Cardiac septum (tissue), 1 donor: ENCODE data around the gene SAPCD1. TPM values are rescaled to one million over a fixed set of nuclear protein-coding genes. Genes with fewer than 3 reads are reported as not detected.

ENCODE experiments used
- DNase-seq: peaks from one replicate; pipeline ENCODE4 v3.0.0-alpha.2; 2020; ENCODE audit warnings: low spot score
- intact Hi-C: fragments of 100-400 bp; cut with DNase I; formaldehyde crosslinking; loops from one replicate; pipeline ENCODE4 v1.14.0; 2022
- long read RNA-seq: library from polyadenylated mRNA; unstranded; transcript quantifications from one replicate; pipeline ENCODE4 v2.0.0, GENCODE V29; 2021
- total RNA-seq: library from RNA; stranded (reverse); fragmentation: NEBNext Ultra II Directional; extraction: Animal tissue kit (Norgen Biotek cat#: 25700); gene quantifications from one replicate; pipeline ENCODE4 v1.2.1, GENCODE V29; 2021
- donor health status: DM: no; HTN: no; CAD: no.

Gene SAPCD1
- total RNA-seq, result 0.86 TPM
- long read RNA-seq, result 0 reads

DNA sequence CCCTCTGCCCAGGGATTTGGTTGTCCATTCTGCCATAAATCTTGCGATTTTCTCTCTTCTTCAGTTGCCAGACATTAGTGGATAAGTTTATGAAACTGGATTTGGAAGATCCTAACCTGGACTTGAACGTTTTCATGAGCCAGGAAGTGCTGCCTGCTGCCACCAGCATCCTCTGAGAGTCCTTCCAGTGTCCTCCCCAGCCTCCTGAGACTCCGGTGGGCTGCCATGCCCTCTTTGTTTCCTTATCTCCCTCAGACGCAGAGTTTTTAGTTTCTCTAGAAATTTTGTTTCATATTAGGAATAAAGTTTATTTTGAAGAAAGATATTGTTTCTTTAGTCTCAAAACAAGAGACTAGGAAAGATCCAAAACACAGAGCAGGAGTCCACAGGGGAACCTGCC, at the start of gene SAPCD1:
TSS of gene SAPCD1 (plus strand) at position 301 of the 400 bp plus-strand sequence. CDS start 399 bp downstream, outside the sequence.
- DNase-seq, result no peak
- intact Hi-C loops, result loop anchor here (5.0 kb wide), 1 partner anchor 35 kb away; the partner anchor contains the start of gene DDAH2

- no peak for DNase-seq
- intact Hi-C loops, result no loop called here
Measured at GRCh38 chr6:31713465-31713864, 49.0 kb upstream of the SAPCD1 start.

DNA sequence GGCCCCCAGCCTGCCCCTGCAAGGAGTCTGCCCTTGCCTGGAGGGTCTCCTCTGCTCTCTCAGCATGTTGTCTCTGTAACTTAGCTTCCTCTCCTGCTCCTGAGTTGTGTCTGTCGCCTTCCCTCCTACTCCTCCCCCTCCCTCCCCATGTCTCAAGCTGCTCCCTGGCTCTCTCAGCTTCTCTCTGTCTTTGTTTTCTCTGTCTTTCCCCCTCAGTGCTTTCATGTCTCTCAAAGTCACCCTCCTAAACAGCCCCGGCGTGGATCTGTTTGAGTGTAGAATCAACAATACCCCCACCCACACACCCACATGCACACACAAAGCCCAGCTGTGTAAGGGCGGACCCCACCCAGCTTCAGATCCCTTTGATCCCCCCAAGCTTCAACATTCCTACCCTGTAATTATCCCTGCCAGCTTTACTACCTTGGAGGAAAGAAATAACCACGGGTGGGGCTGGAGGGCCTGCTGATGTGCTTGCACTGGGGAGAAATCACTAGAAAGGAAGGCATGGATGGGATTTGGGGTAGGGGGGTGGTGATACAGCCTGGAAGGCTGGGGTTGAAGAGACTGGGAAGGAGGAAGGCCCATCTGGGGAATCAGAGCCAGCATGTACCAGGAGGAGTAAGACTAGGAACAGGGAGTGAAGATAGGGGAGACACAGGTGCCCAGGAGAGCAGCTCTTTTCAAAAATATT, 48.3 kb upstream of the SAPCD1 start:
- intact Hi-C loops, result no loop called here
- no peak for DNase-seq

DNA sequence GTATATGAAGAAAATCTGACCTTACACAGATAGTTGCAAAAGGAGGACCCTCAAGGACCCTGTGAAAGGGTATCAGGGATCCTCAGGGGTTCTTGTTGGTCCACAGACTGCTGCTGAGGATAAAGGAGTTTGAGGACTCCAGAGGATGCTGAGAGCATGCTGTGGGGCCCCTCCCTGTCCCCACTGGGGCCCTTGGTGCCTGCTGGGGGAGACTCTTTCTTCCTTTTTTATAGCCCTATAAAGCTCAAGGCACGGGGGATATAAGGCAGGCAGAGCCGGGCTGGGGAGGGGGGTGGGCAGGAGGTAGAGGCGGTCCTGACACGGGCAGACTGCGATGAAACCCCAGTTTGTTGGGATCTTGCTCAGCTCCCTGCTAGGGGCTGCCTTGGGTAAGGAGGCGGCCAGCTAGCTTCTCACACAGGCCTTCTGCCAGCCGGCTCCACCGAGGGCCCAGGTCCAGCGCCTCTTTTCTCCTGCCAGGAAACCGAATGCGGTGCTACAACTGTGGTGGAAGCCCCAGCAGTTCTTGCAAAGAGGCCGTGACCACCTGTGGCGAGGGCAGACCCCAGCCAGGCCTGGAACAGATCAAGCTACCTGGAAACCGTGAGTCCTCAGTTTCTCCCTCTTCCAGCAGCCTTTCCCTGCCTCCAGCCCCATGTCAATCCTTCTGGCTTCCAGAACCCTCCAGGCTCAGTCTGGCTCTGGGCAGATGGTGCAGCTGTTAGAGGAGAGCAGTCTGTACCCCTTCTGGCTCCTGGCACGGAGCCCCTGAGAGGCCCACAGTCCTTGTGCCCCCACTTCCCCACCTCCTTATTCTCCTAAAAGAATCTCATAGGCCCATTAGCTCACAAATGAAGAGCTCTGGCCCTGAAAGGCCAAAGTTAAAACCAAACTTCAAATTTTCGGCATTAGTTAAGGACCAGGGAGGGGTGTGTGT, 47.2 kb upstream of the SAPCD1 start, which contains the start of gene LY6G6D:
TSS of gene LY6G6D (plus strand) at position 327 of the 937 bp plus-strand sequence. CDS start at position 335, 8 bp downstream.
- no peak for DNase-seq
- intact Hi-C loops, result no loop called here

- intact Hi-C loops, result no loop called here
- no peak for DNase-seq
Measured at GRCh38 chr6:31717499-31718222, 44.8 kb upstream of the SAPCD1 start.

DNA sequence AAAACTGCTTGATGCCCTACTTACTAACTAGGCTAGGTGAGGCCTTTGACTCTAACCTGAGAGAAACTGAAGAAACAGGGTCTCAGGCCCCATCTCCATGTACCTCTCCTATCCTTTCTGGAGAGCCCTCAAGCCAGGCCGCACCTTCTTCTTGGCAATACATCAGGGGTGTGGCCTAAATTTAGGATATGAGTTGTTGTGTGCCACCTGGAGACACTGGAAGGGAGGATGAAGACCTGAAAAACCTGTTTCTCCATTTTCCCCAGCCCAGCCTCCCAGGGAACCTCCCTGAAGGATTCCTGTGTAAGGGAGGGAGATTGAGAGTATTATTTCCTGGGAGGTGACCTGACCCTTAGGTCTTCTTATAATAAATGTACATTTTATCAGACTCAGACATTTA, 44.2 kb upstream of the SAPCD1 start:
- intact Hi-C loops, result no loop called here
- no peak for DNase-seq

- DNase-seq, result no peak
- intact Hi-C loops, result no loop called here
Measured at GRCh38 chr6:31719001-31719400, 43.5 kb upstream of the SAPCD1 start.

DNA sequence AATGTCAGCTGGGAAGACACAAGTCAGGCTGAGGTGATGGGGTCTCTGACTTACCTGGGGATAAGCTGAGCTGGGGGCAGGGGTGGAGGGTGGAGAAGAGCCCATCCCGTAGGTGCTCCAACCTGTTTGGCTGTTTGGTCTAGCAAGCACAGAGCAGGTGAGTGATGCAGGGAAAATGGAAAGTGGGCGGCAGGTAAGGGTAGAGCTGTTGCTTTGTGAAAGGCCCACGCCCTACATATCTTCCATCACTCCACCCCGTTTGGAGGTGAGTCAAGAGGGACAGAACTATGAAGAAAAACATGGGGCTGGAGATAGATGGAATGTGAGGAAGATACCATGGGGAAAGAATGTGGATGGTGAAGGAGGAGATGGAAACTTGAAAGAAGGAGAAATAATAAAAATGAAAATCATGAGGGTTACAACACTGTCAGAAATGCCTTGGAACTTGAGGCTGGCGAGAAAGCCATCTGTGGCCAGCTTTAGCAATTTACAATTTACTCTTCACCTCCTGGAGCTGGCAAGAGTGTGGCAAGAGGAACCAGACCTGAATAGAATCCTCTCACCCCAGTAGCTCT, 42.2 kb upstream of the SAPCD1 start:
- no peak for DNase-seq
- intact Hi-C loops, result no loop called here

- intact Hi-C loops, result no loop called here
- DNase-seq, result no peak
Measured at GRCh38 chr6:31721351-31722020, 41.0 kb upstream of the SAPCD1 start, which contains the start of gene LY6G6C. Gene LY6G6C, minus strand, starts transcription at chr6:31721746. Its CDS starts 67 bp downstream, at chr6:31721679.

DNA sequence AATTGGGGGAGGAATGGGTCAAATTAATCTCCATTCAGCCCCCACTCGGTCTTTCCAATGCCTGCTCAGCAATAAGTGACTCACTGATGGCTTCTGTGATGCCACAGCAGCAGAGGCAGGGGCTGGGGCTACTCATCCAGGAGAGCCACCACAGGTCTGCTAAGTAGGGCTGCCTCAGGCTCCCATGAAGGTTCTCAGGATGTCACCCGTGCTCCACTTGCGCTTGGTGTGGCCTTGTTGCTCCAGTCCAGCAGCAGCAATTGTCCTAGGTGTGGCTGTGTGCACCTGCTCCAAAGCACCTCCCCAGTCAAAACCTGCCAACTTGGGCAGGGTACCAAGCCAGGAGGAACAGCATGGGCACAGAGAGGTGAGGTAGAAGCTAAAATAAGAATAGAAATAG, 40.3 kb upstream of the SAPCD1 start:
- intact Hi-C loops, result no loop called here
- no peak for DNase-seq

DNA sequence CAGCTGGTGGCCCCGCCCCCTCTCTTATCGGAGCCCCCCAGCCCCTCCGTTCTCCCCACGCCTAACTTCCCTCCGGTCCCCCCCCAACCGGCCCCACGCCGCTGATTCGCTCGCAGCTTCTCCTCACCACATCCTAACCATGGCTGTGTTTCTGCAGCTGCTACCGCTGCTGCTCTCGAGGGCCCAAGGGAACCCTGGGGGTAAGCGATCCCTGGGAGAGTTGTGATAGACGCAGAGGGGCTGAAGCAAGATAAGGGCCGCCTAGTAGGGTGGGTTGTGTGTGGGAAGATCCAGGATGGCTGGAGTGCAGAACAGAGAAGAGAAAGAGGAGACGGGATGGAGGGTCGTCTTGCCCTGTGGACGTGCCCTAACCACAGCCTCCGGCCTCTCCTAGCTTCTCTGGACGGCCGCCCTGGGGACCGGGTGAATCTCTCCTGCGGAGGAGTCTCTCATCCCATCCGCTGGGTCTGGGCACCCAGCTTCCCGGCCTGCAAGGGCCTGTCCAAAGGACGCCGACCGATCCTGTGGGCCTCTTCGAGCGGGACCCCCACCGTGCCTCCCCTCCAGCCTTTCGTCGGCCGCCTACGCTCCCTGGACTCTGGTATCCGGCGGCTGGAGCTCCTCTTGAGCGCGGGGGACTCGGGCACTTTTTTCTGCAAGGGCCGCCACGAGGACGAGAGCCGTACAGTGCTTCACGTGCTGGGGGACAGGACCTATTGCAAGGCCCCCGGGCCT, 39.0 kb upstream of the SAPCD1 start, which contains the start of gene MPIG6B:
TSS of gene MPIG6B (plus strand) at position 129 of the 735 bp plus-strand sequence. CDS start at position 140, 11 bp downstream.
- intact Hi-C loops, result no loop called here
- no peak for DNase-seq

- DNase-seq, result no peak
- intact Hi-C loops, result no loop called here
Measured at GRCh38 chr6:31723980-31724691, 38.3 kb upstream of the SAPCD1 start.

DNA sequence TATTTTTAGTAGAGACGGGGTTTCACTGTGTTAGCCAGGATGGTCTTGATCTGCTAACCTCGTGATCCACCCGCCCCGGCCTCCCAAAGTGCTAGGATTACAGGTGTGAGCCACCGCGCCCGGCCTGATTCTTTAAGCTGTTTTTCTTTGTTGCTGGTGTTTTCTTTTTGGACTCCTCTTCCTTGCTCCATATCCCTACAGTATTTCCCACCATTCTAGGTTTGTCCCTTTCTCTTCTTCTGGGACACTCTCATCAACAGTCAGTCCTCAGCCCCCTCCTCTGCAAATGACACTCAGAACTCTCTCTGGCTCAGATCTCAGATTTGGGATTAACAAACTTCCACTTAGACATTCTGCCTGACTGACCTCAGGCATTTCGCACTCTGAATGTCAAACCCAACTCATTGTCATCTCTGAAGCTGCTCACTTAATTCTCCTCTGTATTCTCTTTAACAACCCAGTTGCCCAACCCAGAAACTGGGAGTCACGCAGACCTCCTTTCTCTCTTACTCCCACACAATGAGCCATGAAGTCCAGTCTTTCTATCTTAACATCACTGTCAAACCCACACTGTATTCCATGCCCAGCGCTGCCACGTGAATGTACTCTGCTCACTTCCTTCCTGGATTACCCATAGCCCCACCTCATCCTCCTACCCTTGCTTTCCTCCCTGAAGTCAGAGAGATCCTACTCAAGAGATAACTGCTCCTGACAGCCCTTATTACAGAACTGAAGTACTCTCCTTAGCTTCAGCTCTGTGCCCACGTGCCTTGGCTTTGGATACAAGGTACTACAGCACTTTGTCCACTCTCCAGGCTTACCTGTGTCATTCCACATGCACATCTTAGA, 36.7 kb upstream of the SAPCD1 start:
- DNase-seq, result no peak
- intact Hi-C loops, result loop anchor here (5.0 kb wide), 1 partner anchor 37 kb away; the partner anchor contains the start of gene SAPCD1

DNA sequence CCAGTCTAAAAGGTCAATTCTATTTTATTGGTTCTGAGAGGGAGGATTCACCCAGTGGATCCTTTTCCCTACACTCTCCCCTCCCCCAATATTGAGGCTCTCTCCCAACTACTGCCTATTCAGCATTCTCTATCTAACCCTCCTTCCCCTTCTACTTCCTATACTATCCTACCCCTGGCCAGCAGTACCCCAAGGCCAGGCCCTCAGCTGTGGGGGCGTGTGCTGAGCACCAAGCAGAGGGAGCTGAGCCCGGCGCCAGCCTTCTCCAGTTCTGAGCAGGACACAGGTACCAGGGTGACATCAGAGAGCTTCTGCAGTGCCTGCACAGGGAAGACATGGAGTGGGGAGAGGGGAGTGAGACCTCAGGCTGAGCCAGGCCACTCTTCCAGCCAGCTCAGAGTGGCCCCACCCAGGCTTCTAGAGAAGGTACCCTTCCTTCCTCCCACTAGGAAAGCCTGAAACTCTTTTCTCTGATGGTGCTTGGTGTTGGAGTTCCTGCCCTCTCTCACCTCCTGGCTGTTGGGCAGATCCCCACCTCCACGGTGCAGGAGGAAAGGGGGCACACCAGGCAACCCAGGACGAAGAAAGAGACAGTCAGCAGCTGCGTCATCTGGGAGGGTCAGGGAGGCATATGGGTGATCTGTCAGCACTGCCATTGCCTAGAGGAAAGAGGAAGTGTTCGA, 35.3 kb upstream of the SAPCD1 start:
- no peak for DNase-seq
- intact Hi-C loops, result loop anchor here (5.0 kb wide), 1 partner anchor 35 kb away; the partner anchor contains the start of gene SAPCD1

- intact Hi-C loops, result loop anchor here (2.0 to 5.0 kb wide), 3 partner anchors 25 to 107 kb away; partner anchors contain the start of genes ABHD16A and SAPCD1
- no peak for DNase-seq
Measured at GRCh38 chr6:31727717-31728671, 34.5 kb upstream of the SAPCD1 start.
